HG03571 (cell line): ENCODE measurements around the gene POLR3E.
"Not testable (repeated sequence)": the region's sequence is repeated elsewhere in the genome, so short reads cannot be mapped to it uniquely, and the experiment has no call there.

Experiments used
- ATAC-seq: cut with Tn5 transposase; IDR thresholded peaks from one replicate; pipeline ENCODE4 v1.9.1; 2021; ENCODE audit not compliant: unreplicated experiment

Gene POLR3E

GRCh38 chr16:22333457-22333994 is 36.3 kb downstream of the POLR3E start:
- no peak for ATAC-seq

GRCh38 chr16:22335668-22336246 is 38.5 kb downstream of the POLR3E start:
- ATAC-seq, result no peak

GRCh38 chr16:22336581-22336980 is 39.4 kb downstream of the POLR3E start:
- ATAC-seq, result no peak

- no peak for ATAC-seq
These were observed 39.8 kb downstream of the POLR3E start for GRCh38 chr16:22337045-22337444.

- no peak for ATAC-seq
These were observed 40.8 kb downstream of the POLR3E start for GRCh38 chr16:22337849-22338635.

- ATAC-seq, result no peak
These were observed 43.7 kb downstream of the POLR3E start for GRCh38 chr16:22340945-22341344.

GRCh38 chr16:22342082-22342481 is 44.9 kb downstream of the POLR3E start:
- ATAC-seq, result no peak

- no peak for ATAC-seq
These were observed 49.3 kb downstream of the POLR3E start for GRCh38 chr16:22346483-22346882.

- ATAC-seq, result no peak
These were observed 50.1 kb downstream of the POLR3E start for GRCh38 chr16:22347100-22347820.

GRCh38 chr16:22348291-22348690 is 51.1 kb downstream of the POLR3E start:
- ATAC-seq, result no peak

GRCh38 chr16:22351017-22351416 is 53.8 kb downstream of the POLR3E start:
- not testable (repeated sequence) for ATAC-seq

GRCh38 chr16:22352140-22352539 is 54.9 kb downstream of the POLR3E start:
- no peak for ATAC-seq

GRCh38 chr16:22352723-22353122 is 55.5 kb downstream of the POLR3E start:
- ATAC-seq, result no peak

GRCh38 chr16:22353191-22353919 is 56.1 kb downstream of the POLR3E start:
- no peak for ATAC-seq

GRCh38 chr16:22353933-22354541 is 56.8 kb downstream of the POLR3E start:
- no peak for ATAC-seq

- no peak for ATAC-seq
These were observed 58.3 kb downstream of the POLR3E start for GRCh38 chr16:22355487-22355908.

GRCh38 chr16:22356930-22357634 is 59.9 kb downstream of the POLR3E start:
- ATAC-seq, result peak; percentile 11

- peak; percentile 68 for ATAC-seq
These were observed 60.4 kb downstream of the POLR3E start for GRCh38 chr16:22357635-22357971.

GRCh38 chr16:22358000-22358399 is 60.8 kb downstream of the POLR3E start:
- ATAC-seq, result no peak

- no peak for ATAC-seq
These were observed 62.5 kb downstream of the POLR3E start for GRCh38 chr16:22359679-22360078.
